B cell (primary cell): ENCODE data around the gene INF2. TPM values are rescaled to one million over a fixed set of nuclear protein-coding genes. Genes with fewer than 3 reads are reported as not detected.

Experiments
- ATAC-seq: fragments of 200-7000 bp; cut with Tn5 transposase; one replicate; pipeline ENCODE4 v1.10.0; 2021; ENCODE audit warnings: low read depth, mild to moderate bottlenecking, moderate number of reproducible peaks, moderate library complexity
- CTCF ChIA-PET: fragments of 350-600 bp; sonication (Branson Sonifier 250); formaldehyde crosslinking; loops from one replicate; lab custom pipeline; 2021; ENCODE audit warnings: antibody characterized with exemption, inconsistent platforms; lab: Charles Lee
- POLR2A ChIA-PET: fragments of 350-600 bp; sonication (Branson Sonifier 250); formaldehyde crosslinking; loops from one replicate; lab custom pipeline; 2021; ENCODE audit warnings: antibody characterized with exemption; lab: Charles Lee
- DNase-seq: peaks from one replicate; pipeline ENCODE4 v3.0.0; 2013
- H2AFZ ChIP-seq: 2 replicates; pipeline ENCODE4 v1.6.1; 2012; ENCODE audit warnings: mild to moderate bottlenecking, low read depth, low read length; ENCODE audit not compliant: insufficient read depth, poor library complexity, severe bottlenecking
- H3K27ac ChIP-seq, 2 donors: 1 replicate in 1 of 2; 2 replicates in 1 of 2; pipeline ENCODE4 v1.5.1; 2012 to 2013; ENCODE audit warnings: low read length in 2 of 2, mild to moderate bottlenecking in 2 of 2, moderate library complexity in 1 of 2
- H3K27me3 ChIP-seq, 4 experiments: fragments of 200-600 bp in 1 of 4; sonication (generic) in 1 of 4; replicated peaks in 1 of 4; 1 replicate in 2 of 4; 2 replicates in 2 of 4; pipeline versions ENCODE4 v1.6.1 to v1.7.0; 2013 to 2016; ENCODE audit warnings: low read length in 3 of 4, mild to moderate bottlenecking in 2 of 4, mixed read lengths in 1 of 4, moderate library complexity in 1 of 4; ENCODE audit not compliant: insufficient read depth in 4 of 4, control insufficient read depth in 3 of 4; ENCODE audit errors: control extremely low read depth in 1 of 4
- H3K36me3 ChIP-seq, 2 experiments: replicated peaks in 1 of 2; 1 replicate in 1 of 2; 2 replicates in 1 of 2; pipeline versions ENCODE4 v1.6.1 to v1.7.1; 2013; ENCODE audit warnings: low read length in 1 of 2; ENCODE audit not compliant: insufficient read depth in 2 of 2, control insufficient read depth in 1 of 2; ENCODE audit errors: control extremely low read depth in 1 of 2, extremely low read depth in 1 of 2
- H3K4me1 ChIP-seq, 2 donors: fragments of 200-600 bp in 1 of 2; sonication (generic) in 1 of 2; 1 replicate in 1 of 2; 2 replicates in 1 of 2; pipeline versions ENCODE4 v1.5.1 to v1.6.1; 2013 to 2017; ENCODE audit warnings: low read length in 2 of 2; ENCODE audit not compliant: control insufficient read depth in 2 of 2, insufficient read depth in 2 of 2
- H3K4me2 ChIP-seq: replicated peaks from 2 replicates; pipeline ENCODE3; 2012; ENCODE audit warnings: mild to moderate bottlenecking, low read depth, low read length; ENCODE audit not compliant: poor library complexity, severe bottlenecking
- H3K4me3 ChIP-seq, 5 experiments: fragments of 200-600 bp in 1 of 5; sonication (generic) in 1 of 5; 1 replicate in 3 of 5; 2 replicates in 2 of 5; pipeline versions ENCODE4 v1.5.1 to v1.7.0; 2011 to 2016; ENCODE audit warnings: low read length in 4 of 5, mild to moderate bottlenecking in 4 of 5, low read depth in 2 of 5, control low read depth in 1 of 5, moderate library complexity in 1 of 5; ENCODE audit not compliant: insufficient read depth in 1 of 5; ENCODE audit errors: control extremely low read depth in 1 of 5, extremely low read depth in 1 of 5
- H3K79me2 ChIP-seq: fragments of 200-600 bp; sonication (generic); one replicate; pipeline ENCODE4 v1.6.0; 2016; ENCODE audit warnings: low read length; ENCODE audit not compliant: control insufficient read depth, insufficient read depth
- H3K9ac ChIP-seq: fragments of 200-600 bp; sonication (generic); 2 replicates; pipeline ENCODE4 v1.6.1; 2017; ENCODE audit warnings: mild to moderate bottlenecking, low read length, moderate library complexity
- H3K9me3 ChIP-seq, 3 donors: one replicate each; pipeline versions ENCODE4 v1.6.1 to v1.7.1; 2013; ENCODE audit warnings: low read length in 2 of 3; ENCODE audit not compliant: control insufficient read depth in 2 of 3, insufficient read depth in 1 of 3; ENCODE audit errors: control extremely low read depth in 1 of 3
- H4K20me1 ChIP-seq: 2 replicates; pipeline ENCODE4 v1.6.0; 2012; ENCODE audit warnings: mild to moderate bottlenecking, low read length; ENCODE audit not compliant: insufficient read depth, control insufficient read depth, poor library complexity, severe bottlenecking
- H3K27ac Mint-ChIP-seq: one replicate; pipeline ENCODE4 v1.8.0; 2021; ENCODE audit warnings: mixed read lengths
- H3K27me3 Mint-ChIP-seq: one replicate; pipeline ENCODE4 v1.8.0; 2021; ENCODE audit warnings: mixed read lengths
- H3K4me1 Mint-ChIP-seq: one replicate; pipeline ENCODE4 v1.8.0; 2021; ENCODE audit warnings: mixed read lengths
- H3K4me3 Mint-ChIP-seq: one replicate; pipeline ENCODE4 v1.8.0; 2021; ENCODE audit warnings: mixed read lengths
- H3K9me3 Mint-ChIP-seq: one replicate; pipeline ENCODE4 v1.8.0; 2022; ENCODE audit warnings: mixed read lengths; ENCODE audit not compliant: insufficient read depth
- CTCF ChIP-seq: fragments of 200-600 bp; IDR thresholded peaks from one replicate; pipeline ENCODE4 v1.8.0; 2022; ENCODE audit warnings: antibody characterized with exemption, mild to moderate bottlenecking
- EZH2 ChIP-seq: IDR thresholded peaks from 2 replicates; pipeline ENCODE4 v1.6.1; 2012; ENCODE audit warnings: borderline replicate concordance, low read depth, mild to moderate bottlenecking, moderate library complexity, low read length; ENCODE audit not compliant: insufficient read depth, poor library complexity, severe bottlenecking
- WGBS: methylation state at CpG from one replicate; pipeline ENCODE4 v1.1.5; 2013; ENCODE audit warnings: missing lambda C conversion rate; ENCODE audit not compliant: insufficient coverage; 5-methylcytosine and 5-hydroxymethylcytosine counted together
- intact Hi-C: fragments of 100-400 bp; cut with micrococcal nuclease; formaldehyde crosslinking; loops from one replicate; pipeline ENCODE4 v1.10.0; 2022
- polyA plus RNA-seq: library from polyadenylated mRNA; depleted of rRNA; stranded (reverse); fragments of >200 nt; gene quantifications from 2 replicates; pipeline ENCODE4 v1.2.3, GENCODE V29; 2012
- total RNA-seq, 2 donors: library from RNA; stranded (reverse); fragments of 120-200 nt in 1 of 2; gene quantifications; 1 replicate in 1 of 2; 2 replicates in 1 of 2; pipeline versions ENCODE4 v1.2.3 to v1.2.4, GENCODE V29; 2013 to 2022

INF2 gene
- total and polyA plus RNA-seq, 2 donors (not counting 1 experiment from before 2014, with no cell fraction given) = 90.2 to 100 TPM

DNA sequence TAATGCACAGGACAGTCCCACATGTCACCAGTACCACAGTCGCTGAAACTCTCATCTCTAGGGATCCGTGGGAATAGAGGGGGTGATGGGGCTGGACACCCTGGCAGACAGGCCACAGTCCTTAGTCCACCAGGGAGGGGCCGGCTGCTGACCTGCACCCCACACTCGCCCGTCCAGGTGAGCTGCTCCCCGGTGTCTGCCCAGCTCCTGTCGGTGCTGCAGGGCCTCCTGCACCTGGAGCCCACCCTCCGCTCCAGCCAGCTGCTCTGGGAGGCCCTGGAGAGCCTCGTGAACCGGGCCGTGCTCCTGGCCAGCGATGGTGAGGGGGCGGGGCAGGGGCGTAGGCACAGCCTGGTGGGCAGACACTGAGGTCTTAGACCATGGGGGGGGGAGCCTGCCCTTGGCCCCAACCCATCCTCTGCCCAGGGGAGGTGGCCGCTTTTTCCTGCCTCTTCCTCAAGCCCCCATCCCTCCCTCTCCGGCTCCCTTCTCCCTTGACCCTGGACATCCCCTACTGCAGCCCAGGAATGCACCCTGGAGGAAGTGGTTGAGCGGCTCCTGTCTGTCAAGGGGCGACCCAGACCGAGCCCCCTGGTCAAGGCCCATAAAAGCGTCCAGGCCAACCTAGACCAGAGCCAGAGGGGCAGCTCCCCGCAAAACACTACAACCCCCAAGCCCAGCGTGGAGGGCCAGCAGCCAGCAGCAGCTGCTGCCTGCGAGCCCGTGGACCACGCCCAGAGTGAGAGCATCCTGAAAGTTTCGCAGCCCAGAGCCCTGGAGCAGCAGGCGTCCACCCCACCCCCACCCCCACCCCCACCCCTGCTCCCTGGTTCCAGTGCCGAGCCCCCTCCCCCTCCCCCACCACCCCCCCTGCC, 17.6 kb downstream of the INF2 start:
- WGBS = 91% methylated on average over 22 of the region's 28 CpGs
- peaks cover 0 to 39% of the 10 kb centered on the region in 2 experiments for H3K36me3 ChIP-seq
- TF ChIP-seq EZH2 (no peak), CTCF (no peak)
- H3K9me3 Mint-ChIP-seq = no peaks in the 10 kb centered on the region
- peaks cover 7 to 12% of the 10 kb centered on the region in 2 donors for H3K4me1 ChIP-seq
- no peaks in the 10 kb centered on the region for H4K20me1 ChIP-seq
- ChIA-PET CTCF (interaction anchor here (0.6 to 2.3 kb wide), 7 partner anchors 10 to 67 kb away, joined by 3 to 9 read pairs (median 4); no protein-coding TSS in a partner anchor), POLR2A (no interaction called here)
- no peak overlapping the region for H2AFZ ChIP-seq
- intact Hi-C loops = no loop called here
- no peak overlapping the region for H3K27ac ChIP-seq
- H3K4me1 Mint-ChIP-seq = peaks cover 4% of the 10 kb centered on the region
- no peaks in the 10 kb centered on the region for H3K27me3 Mint-ChIP-seq
- no peak overlapping the region for H3K4me3 ChIP-seq
- H3K27ac Mint-ChIP-seq = no peak overlapping the region
- no peak for ATAC-seq
- H3K4me3 Mint-ChIP-seq = no peak overlapping the region
- H3K9me3 ChIP-seq = no peaks in the 10 kb centered on the region
- H3K4me2 ChIP-seq = no peak overlapping the region
- H3K79me2 ChIP-seq = peaks cover 8% of the 10 kb centered on the region
- no peak for DNase-seq
- H3K27me3 ChIP-seq = no peaks in the 10 kb centered on the region
- no peak overlapping the region for H3K9ac ChIP-seq
